ENCODE data around the gene RCSD1.

RCSD1 gene

GRCh38 chr1:167669209-167670124 is 39.4 kb downstream of the RCSD1 start:
- DNase-seq (ENCODE audit: low read depth) = no peak

- DNase-seq (ENCODE audit: low read depth) = no peak
These were observed 40.5 kb downstream of the RCSD1 start for GRCh38 chr1:167670563-167670962.

GRCh38 chr1:167671727-167672511 is 41.9 kb downstream of the RCSD1 start:
- no peak for DNase-seq (ENCODE audit: low read depth)

- DNase-seq (ENCODE audit: low read depth) = no peak
These were observed 42.8 kb downstream of the RCSD1 start for GRCh38 chr1:167672831-167673230.

- no peak for DNase-seq (ENCODE audit: low read depth)
These were observed 43.2 kb downstream of the RCSD1 start for GRCh38 chr1:167673265-167673664.

- no peak for DNase-seq (ENCODE audit: low read depth)
These were observed 44.1 kb downstream of the RCSD1 start for GRCh38 chr1:167674156-167674555.

- DNase-seq (ENCODE audit: low read depth) = no peak
These were observed 45.4 kb downstream of the RCSD1 start for GRCh38 chr1:167675440-167675839.

- DNase-seq (ENCODE audit: low read depth) = no peak
These were observed 46.3 kb downstream of the RCSD1 start for GRCh38 chr1:167676205-167676915.

GRCh38 chr1:167676916-167677848 is 47.1 kb downstream of the RCSD1 start:
- no peak for DNase-seq (ENCODE audit: low read depth)

- no peak for DNase-seq (ENCODE audit: low read depth)
These were observed 48.4 kb downstream of the RCSD1 start for GRCh38 chr1:167678422-167678821.

- no peak for DNase-seq (ENCODE audit: low read depth)
These were observed 48.8 kb downstream of the RCSD1 start for GRCh38 chr1:167678838-167679237.

GRCh38 chr1:167679714-167680113 is 49.7 kb downstream of the RCSD1 start:
- no peak for DNase-seq (ENCODE audit: low read depth)

GRCh38 chr1:167681024-167681423 is 51.0 kb downstream of the RCSD1 start:
- DNase-seq (ENCODE audit: low read depth) = no peak

- DNase-seq (ENCODE audit: low read depth) = no peak
These were observed 51.5 kb downstream of the RCSD1 start for GRCh38 chr1:167681451-167682098.

GRCh38 chr1:167683226-167683625 is 53.2 kb downstream of the RCSD1 start:
- DNase-seq (ENCODE audit: low read depth) = no peak

- DNase-seq (ENCODE audit: low read depth) = no peak
These were observed 53.8 kb downstream of the RCSD1 start for GRCh38 chr1:167683641-167684502.

GRCh38 chr1:167685844-167686243 is 55.8 kb downstream of the RCSD1 start:
- no peak for DNase-seq (ENCODE audit: low read depth)

GRCh38 chr1:167687919-167688519 is 58.0 kb downstream of the RCSD1 start:
- peak; percentile 72 for DNase-seq (ENCODE audit: low read depth)

GRCh38 chr1:167689567-167689920 is 59.5 kb downstream of the RCSD1 start:
- DNase-seq (ENCODE audit: low read depth) = no peak

- DNase-seq (ENCODE audit: low read depth) = no peak
These were observed 60.0 kb downstream of the RCSD1 start for GRCh38 chr1:167690053-167690452.

Data from stimulated activated CD8-positive, alpha-beta memory T cell treated with anti-CD3 and anti-CD28 coated beads, Interleukin-7, amount 100 ng/mL, for 24 hours (primary cell).